ENCODE measurements around the gene FBXO10. TPM values are rescaled to one million over a fixed set of nuclear protein-coding genes. Genes with fewer than 3 reads are reported as not detected.
"Not testable (repeated sequence)": the region's sequence is repeated elsewhere in the genome, so short reads cannot be mapped to it uniquely, and the experiment has no call there.

FBXO10 gene
- total RNA-seq, 3 donors from 2014 or later, result 5.1 to 6.9 (median 5.9) TPM

DNA sequence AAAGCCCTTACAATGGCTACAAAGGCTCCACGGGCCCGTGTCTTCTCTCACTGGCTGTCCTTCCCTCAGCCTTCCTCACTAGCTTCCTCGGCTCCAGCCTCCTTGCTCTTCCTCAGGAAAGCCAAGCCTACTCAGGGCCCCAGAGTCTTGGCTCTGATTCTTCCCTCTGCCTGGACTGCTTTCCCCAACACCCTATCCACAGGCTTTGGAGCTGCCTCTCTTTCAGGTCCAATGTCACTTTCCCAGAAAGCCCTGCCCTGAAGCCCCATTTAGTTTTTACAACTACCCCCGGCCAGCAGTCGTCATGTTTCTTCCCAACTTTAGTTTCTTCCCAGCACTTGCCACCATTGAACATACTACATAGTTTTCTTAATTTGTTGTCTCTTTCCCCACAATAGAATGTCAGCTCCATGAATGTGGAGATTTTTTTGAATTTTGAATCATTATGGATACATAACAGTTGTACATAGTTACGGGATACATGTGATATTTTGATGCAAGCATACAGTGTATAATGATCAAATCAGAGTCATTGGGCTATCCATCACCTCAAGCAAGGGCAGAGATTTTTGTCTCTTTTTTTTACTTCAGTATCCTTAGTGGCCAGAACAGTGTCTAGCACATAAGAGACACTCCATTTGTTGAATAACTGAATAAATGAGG, 33.7 kb upstream of the FBXO10 start:
- Histone ChIP-seq H3K9me3 (no peaks in the 10 kb centered on the region), H3K27me3 (no peaks in the 10 kb centered on the region), H3K4me3 (no peak overlapping the region), H3K36me3 (no peaks in the 10 kb centered on the region), H3K27ac (no peak overlapping the region), H3K4me1 (no peaks in the 10 kb centered on the region)
- no peak for DNase-seq (ENCODE audit: low spot score in 2 of 2)
- intact Hi-C loops (cut with DNase I; ENCODE audit: low total_unique reads), result no loop called here
- TF ChIP-seq POLR2AphosphoS5 (IDR thresholded peaks at IDR 0.05) (no peak), POLR2A (IDR thresholded peaks at IDR 0.05) (no peak)
- TF ChIP-seq, protein P1, sequence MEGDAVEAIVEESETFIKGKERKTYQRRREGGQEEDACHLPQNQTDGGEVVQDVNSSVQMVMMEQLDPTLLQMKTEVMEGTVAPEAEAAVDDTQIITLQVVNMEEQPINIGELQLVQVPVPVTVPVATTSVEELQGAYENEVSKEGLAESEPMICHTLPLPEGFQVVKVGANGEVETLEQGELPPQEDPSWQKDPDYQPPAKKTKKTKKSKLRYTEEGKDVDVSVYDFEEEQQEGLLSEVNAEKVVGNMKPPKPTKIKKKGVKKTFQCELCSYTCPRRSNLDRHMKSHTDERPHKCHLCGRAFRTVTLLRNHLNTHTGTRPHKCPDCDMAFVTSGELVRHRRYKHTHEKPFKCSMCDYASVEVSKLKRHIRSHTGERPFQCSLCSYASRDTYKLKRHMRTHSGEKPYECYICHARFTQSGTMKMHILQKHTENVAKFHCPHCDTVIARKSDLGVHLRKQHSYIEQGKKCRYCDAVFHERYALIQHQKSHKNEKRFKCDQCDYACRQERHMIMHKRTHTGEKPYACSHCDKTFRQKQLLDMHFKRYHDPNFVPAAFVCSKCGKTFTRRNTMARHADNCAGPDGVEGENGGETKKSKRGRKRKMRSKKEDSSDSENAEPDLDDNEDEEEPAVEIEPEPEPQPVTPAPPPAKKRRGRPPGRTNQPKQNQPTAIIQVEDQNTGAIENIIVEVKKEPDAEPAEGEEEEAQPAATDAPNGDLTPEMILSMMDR (IDR thresholded peaks at IDR 0.05), result no peak

DNA sequence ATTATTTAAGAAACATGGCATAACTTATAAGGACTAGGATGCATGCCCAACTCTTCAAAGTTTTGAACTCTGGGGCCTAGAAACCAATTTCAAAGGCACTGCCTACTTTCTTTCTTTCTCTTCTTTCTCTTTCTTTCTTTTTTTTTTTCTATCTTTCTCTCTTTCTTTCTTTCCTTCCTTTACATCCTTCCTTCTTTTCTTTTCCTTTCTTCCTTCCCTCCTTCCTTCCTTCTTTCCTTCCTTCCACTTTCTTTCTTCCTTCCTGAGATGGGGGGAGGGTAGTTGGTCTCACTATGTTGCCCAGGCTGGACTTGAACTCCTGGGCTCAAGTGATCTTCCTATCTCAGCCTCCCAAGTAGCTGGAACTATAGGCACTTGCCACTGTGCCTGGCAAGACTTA, 32.1 kb upstream of the FBXO10 start:
- H3K9me3 ChIP-seq, result no peaks in the 10 kb centered on the region
- H3K4me1 ChIP-seq, result no peaks in the 10 kb centered on the region
- H3K4me3 ChIP-seq, result no peak overlapping the region
- no peak for TF ChIP-seq POLR2A (IDR thresholded peaks at IDR 0.05)
- TF ChIP-seq POLR2AphosphoS5 (IDR thresholded peaks at IDR 0.05), result no peak
- TF ChIP-seq, protein P1 (IDR thresholded peaks at IDR 0.05), result no peak
- no peaks in the 10 kb centered on the region for H3K27me3 ChIP-seq
- H3K27ac ChIP-seq, result no peak overlapping the region
- intact Hi-C loops (cut with DNase I; ENCODE audit: low total_unique reads), result no loop called here
- DNase-seq (ENCODE audit: low spot score in 2 of 2), result no peak
- H3K36me3 ChIP-seq, result no peaks in the 10 kb centered on the region

DNA sequence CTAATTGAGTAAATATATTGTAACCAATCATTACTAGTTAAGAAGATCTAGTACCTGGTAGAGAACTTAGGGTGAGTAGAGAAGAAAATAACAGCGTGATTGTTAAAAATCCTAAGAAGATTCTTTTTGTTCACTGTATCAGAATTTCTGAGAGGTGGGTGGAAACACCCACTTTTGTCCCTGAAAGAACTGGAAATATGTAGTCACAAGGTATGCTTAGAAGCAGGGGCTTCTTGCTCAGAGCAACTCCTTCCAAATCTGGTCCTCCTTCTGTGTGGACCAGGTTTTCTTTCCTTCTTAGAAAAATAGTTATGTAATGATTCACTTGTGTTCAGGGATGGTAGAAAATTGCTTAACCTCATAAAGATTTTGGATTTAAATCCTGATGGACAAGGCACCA, 28.1 kb upstream of the FBXO10 start:
- H3K27me3 ChIP-seq, result no peaks in the 10 kb centered on the region
- peaks cover 0 to 6% of the 10 kb centered on the region in 2 donors for H3K4me1 ChIP-seq
- intact Hi-C loops (cut with DNase I; ENCODE audit: low total_unique reads), result no loop called here
- no peak overlapping the region for H3K27ac ChIP-seq
- H3K9me3 ChIP-seq, result no peaks in the 10 kb centered on the region
- DNase-seq (ENCODE audit: low spot score in 2 of 2), result no peak
- TF ChIP-seq POLR2A (IDR thresholded peaks at IDR 0.05) (no peak), POLR2AphosphoS5 (IDR thresholded peaks at IDR 0.05) (no peak)
- TF ChIP-seq, protein P1 (IDR thresholded peaks at IDR 0.05), result no peak
- H3K4me3 ChIP-seq, result no peak overlapping the region
- no peaks in the 10 kb centered on the region for H3K36me3 ChIP-seq

DNA sequence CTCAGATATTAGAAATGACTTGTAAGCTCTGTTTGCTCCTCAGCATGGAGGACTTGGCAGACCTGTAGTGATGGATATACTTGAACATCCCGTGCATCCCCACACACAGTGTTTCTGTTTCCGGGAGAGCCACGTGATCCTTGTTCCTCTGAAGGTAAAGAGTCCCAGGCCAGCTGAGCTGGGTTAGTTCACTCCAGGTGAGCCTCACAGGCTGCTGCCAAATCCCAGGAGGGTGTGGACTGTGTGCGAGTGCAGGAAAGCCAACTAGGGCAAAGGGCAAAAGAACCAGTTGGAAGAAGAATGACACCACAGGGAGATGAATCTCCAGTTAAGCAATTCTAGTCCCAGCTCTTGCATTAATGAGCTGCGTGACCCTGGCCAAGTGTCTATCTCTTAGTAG, 26.6 kb upstream of the FBXO10 start:
- Histone ChIP-seq H3K4me3 (peak overlapping the region in 1 of 3 donors; percentile 17), H3K27ac (peak overlapping the region; percentile 56 to 59), H3K4me1 (peaks cover 0 to 6% of the 10 kb centered on the region in 2 donors), H3K9me3 (no peaks in the 10 kb centered on the region), H3K27me3 (no peaks in the 10 kb centered on the region), H3K36me3 (no peaks in the 10 kb centered on the region)
- DNase-seq (ENCODE audit: low spot score in 2 of 2), result peak; percentile 83 to 90
- no peak for TF ChIP-seq POLR2A (IDR thresholded peaks at IDR 0.05)
- peak in 2 of 3 donors; percentile 24 to 27 for TF ChIP-seq POLR2AphosphoS5 (IDR thresholded peaks at IDR 0.05)
- TF ChIP-seq, protein P1 (IDR thresholded peaks at IDR 0.05), result no peak
- intact Hi-C loops (cut with DNase I; ENCODE audit: low total_unique reads), result no loop called here

DNA sequence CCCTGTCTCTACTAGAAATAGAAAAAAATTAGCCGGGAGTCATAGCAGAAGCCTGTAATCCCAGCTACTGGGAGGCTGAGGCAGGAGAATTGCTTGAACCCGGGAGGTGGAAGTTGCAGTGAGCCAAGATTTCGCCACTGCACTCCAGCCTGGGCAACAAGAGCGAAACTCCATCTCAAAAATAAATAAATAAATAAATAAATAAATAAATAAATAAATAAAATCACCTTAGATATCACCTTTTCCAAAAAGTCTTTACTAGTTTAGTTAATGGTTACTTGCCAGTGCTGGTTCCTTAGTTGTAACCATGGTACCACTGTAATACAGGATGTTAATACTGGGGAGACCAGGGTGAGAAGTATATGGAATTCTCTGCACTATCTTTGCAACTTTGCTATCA, 25.9 kb upstream of the FBXO10 start:
- intact Hi-C loops (cut with DNase I; ENCODE audit: low total_unique reads); H3K27me3 ChIP-seq; H3K9me3 ChIP-seq; H3K4me3 ChIP-seq; H3K4me1 ChIP-seq; H3K36me3 ChIP-seq; DNase-seq (ENCODE audit: low spot score in 2 of 2): not testable (repeated sequence)
- H3K27ac ChIP-seq, result peak overlapping the region in 1 of 2 donors; percentile 59

Measured in breast epithelium (tissue), 4 donors.